ENCODE measurements around the gene ME2. TPM values are rescaled to one million over a fixed set of nuclear protein-coding genes. Genes with fewer than 3 reads are reported as not detected.

Gene ME2
- total RNA-seq, 2 donors from 2014 or later: 72.8 to 74.4 TPM

DNA sequence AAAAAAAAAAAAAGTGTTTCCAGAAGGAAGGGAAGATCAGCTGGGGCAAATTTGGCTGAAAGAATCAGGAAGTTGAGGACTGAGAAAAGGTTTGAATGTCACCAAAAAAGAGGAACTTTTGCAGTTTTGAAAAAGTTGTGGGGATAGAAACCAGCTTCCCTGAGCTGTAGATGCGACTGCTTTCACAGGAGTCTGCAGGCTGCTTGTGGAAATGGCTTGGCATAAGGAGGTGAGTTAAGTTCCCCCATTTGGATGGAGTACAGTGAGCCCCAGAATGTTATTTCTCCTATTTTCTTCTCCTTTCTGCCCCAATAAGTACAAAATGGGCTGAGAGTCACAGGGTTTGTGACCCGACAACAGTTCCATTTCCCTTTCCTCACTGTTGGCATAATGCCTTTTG lies 16.5 kb upstream of the ME2 start:
- H3K4me3 Mint-ChIP-seq: no peak overlapping the region
- H3K9me3 ChIP-seq (ENCODE audit: control insufficient read depth, low read length): no peaks in the 10 kb centered on the region
- 93% methylated on average over 2 of the region's 2 CpGs for WGBS, 2 experiments (ENCODE audit: insufficient coverage in 1 of 2, insufficient read length in 1 of 2)
- DNase-seq: no peak
- H3K27ac ChIP-seq (ENCODE audit: low read depth, low read length): no peak overlapping the region
- H3K27me3 ChIP-seq (ENCODE audit: control insufficient read depth, insufficient read depth, low read length, poor library complexity, severe bottlenecking): no peaks in the 10 kb centered on the region
- no peaks in the 10 kb centered on the region for H3K4me1 ChIP-seq (ENCODE audit: control insufficient read depth, insufficient read depth, low read length)
- no peak overlapping the region for H3K9ac ChIP-seq (ENCODE audit: extremely low read depth, low read length, poor library complexity, severe bottlenecking)
- TF ChIP-seq, protein P1, sequence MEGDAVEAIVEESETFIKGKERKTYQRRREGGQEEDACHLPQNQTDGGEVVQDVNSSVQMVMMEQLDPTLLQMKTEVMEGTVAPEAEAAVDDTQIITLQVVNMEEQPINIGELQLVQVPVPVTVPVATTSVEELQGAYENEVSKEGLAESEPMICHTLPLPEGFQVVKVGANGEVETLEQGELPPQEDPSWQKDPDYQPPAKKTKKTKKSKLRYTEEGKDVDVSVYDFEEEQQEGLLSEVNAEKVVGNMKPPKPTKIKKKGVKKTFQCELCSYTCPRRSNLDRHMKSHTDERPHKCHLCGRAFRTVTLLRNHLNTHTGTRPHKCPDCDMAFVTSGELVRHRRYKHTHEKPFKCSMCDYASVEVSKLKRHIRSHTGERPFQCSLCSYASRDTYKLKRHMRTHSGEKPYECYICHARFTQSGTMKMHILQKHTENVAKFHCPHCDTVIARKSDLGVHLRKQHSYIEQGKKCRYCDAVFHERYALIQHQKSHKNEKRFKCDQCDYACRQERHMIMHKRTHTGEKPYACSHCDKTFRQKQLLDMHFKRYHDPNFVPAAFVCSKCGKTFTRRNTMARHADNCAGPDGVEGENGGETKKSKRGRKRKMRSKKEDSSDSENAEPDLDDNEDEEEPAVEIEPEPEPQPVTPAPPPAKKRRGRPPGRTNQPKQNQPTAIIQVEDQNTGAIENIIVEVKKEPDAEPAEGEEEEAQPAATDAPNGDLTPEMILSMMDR (conservative IDR thresholded peaks at IDR 0.05): no peak
- no peaks in the 10 kb centered on the region for H3K27me3 Mint-ChIP-seq (ENCODE audit: insufficient read depth)
- no peaks in the 10 kb centered on the region for H3K36me3 Mint-ChIP-seq (ENCODE audit: low read depth)
- peaks cover 7% of the 10 kb centered on the region for H3K4me1 Mint-ChIP-seq
- no peak overlapping the region for H3K27ac Mint-ChIP-seq
- H3K9me3 Mint-ChIP-seq: no peaks in the 10 kb centered on the region
- no peaks in the 10 kb centered on the region for H3K36me3 ChIP-seq (ENCODE audit: control insufficient read depth, insufficient read depth, low read length)
- H3K4me3 ChIP-seq (ENCODE audit: low read length): no peak overlapping the region

DNA sequence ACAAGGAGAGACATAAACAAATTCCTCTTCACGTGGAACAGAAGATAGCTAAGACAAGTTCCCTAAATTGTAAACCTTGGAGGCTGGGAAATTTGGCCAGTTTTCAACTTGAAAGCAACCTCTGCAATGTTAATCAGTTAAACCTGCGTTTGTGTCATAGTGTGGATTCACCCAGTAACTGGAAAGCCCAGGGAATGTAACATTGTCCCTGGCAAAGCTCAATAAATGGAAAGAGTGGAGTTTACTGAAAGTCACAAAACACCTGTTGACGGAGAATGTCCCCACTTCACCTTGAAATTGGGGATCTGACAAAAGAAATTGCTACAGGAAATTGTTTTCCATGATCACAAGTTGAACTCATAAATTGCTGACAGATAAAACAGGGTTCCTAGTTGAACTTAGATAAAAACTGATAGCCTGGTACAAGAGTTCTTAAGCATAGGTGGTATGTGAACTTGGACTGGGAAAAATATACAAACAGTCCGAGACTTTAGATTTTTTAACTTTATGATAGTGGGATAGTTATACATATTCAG lies 15.0 kb upstream of the ME2 start:
- TF ChIP-seq, protein P1 (conservative IDR thresholded peaks at IDR 0.05): no peak
- WGBS, 2 experiments (ENCODE audit: insufficient coverage in 1 of 2, insufficient read length in 1 of 2): 90 to 93% methylated on average over 3 to 4 of the region's 4 CpGs
- no peak overlapping the region for H3K4me3 ChIP-seq (ENCODE audit: low read length)
- Mint-ChIP-seq H3K27ac (no peak overlapping the region), H3K4me3 (no peak overlapping the region), H3K4me1 (peaks cover 7% of the 10 kb centered on the region), H3K27me3 (ENCODE audit: insufficient read depth) (no peaks in the 10 kb centered on the region), H3K36me3 (ENCODE audit: low read depth) (no peaks in the 10 kb centered on the region), H3K9me3 (no peaks in the 10 kb centered on the region)
- no peak overlapping the region for H3K27ac ChIP-seq (ENCODE audit: low read depth, low read length)
- H3K27me3 ChIP-seq (ENCODE audit: control insufficient read depth, insufficient read depth, low read length, poor library complexity, severe bottlenecking): no peaks in the 10 kb centered on the region
- H3K36me3 ChIP-seq (ENCODE audit: control insufficient read depth, insufficient read depth, low read length): no peaks in the 10 kb centered on the region
- no peaks in the 10 kb centered on the region for H3K4me1 ChIP-seq (ENCODE audit: control insufficient read depth, insufficient read depth, low read length)
- no peaks in the 10 kb centered on the region for H3K9me3 ChIP-seq (ENCODE audit: control insufficient read depth, low read length)
- H3K9ac ChIP-seq (ENCODE audit: extremely low read depth, low read length, poor library complexity, severe bottlenecking): no peak overlapping the region
- no peak for DNase-seq

DNA sequence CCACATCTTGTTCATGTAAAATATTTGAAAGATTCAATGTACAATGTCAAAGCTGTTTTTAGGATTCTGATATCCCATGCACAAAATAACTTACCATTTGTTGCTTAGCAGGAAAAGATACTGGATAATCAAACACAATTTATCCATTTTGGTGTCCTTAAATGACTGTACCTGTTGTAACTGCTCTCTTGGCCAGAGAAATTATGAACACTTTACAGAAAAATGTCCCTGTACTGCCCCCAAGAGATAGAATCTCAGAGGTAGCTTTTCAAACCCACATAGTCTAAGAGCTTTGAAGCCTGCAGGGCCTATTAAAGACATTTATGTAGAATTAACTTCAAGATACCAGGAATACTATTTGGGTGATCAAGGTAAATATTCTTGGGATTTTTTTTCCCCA lies 12.2 kb upstream of the ME2 start:
- Histone ChIP-seq H3K4me3 (ENCODE audit: low read length) (no peak overlapping the region), H3K36me3 (ENCODE audit: control insufficient read depth, insufficient read depth, low read length) (no peaks in the 10 kb centered on the region), H3K9me3 (ENCODE audit: control insufficient read depth, low read length) (no peaks in the 10 kb centered on the region), H3K4me1 (ENCODE audit: control insufficient read depth, insufficient read depth, low read length) (no peaks in the 10 kb centered on the region), H3K27me3 (ENCODE audit: control insufficient read depth, insufficient read depth, low read length, poor library complexity, severe bottlenecking) (no peaks in the 10 kb centered on the region), H3K27ac (ENCODE audit: low read depth, low read length) (no peak overlapping the region), H3K9ac (ENCODE audit: extremely low read depth, low read length, poor library complexity, severe bottlenecking) (no peak overlapping the region)
- no peak for DNase-seq
- Mint-ChIP-seq H3K4me3 (no peak overlapping the region), H3K4me1 (peaks cover 3% of the 10 kb centered on the region), H3K27me3 (ENCODE audit: insufficient read depth) (no peaks in the 10 kb centered on the region), H3K36me3 (ENCODE audit: low read depth) (no peaks in the 10 kb centered on the region), H3K27ac (no peak overlapping the region), H3K9me3 (no peaks in the 10 kb centered on the region)
- TF ChIP-seq, protein P1 (conservative IDR thresholded peaks at IDR 0.05): no peak
